Measurements from ENCODE around the gene TNFRSF1B. TPM values are rescaled to one million over a fixed set of nuclear protein-coding genes. Genes with fewer than 3 reads are reported as not detected.

The TNFRSF1B gene
- total RNA-seq, result 100 to 1,000 TPM; 173 to 191 TPM

DNA sequence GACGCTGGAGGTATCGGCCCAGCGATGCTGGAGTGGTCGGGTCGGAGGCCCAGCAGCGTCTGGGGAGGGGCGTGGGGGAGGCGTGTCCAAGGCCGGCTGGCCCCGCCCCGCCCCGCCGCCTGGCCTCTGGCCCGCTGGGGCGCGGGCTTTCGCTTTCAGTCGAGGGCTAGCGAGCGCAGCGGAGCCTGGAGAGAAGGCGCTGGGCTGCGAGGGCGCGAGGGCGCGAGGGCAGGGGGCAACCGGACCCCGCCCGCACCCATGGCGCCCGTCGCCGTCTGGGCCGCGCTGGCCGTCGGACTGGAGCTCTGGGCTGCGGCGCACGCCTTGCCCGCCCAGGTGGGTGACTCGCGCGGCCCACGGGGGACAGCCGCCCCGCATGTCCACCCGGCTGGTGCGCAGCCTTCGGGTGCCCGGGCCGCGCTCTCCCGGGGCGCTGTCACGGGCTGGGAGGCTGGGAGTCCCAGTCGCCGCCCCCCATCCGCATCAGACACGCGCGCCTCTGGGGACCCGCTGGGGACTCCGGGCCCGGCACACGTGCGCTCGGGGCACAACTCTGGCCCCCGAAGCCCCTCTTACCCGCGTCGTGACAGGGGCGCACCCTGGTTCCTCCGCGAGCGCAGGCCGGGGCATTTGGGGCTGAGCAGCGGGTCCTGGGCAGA lies at the start of gene TNFRSF1B:
Gene TNFRSF1B (plus strand): TSS at position 158 of the 659 bp plus-strand sequence. CDS start 101 bp downstream, at position 259.
- DNase-seq, result peak; percentile 75
- ChIA-PET POLR2A (interaction anchor here (0.6 to 5.8 kb wide), 11 partner anchors 10 to 257 kb away, joined by 3 to 57 read pairs (median 4); no protein-coding TSS in a partner anchor), CTCF (interaction anchor here (1.4 to 3.3 kb wide), 3 partner anchors 11 to 42 kb away, joined by 9 to 15 read pairs (median 9); no protein-coding TSS in a partner anchor)
- intact Hi-C loops (cut with micrococcal nuclease), result no loop called here
- peak within 1 kb of the TSS; percentile 92 for H3K4me3 Mint-ChIP-seq
- H3K27me3 Mint-ChIP-seq, result no peaks in the 10 kb centered on the region
- TF ChIP-seq, protein P1, sequence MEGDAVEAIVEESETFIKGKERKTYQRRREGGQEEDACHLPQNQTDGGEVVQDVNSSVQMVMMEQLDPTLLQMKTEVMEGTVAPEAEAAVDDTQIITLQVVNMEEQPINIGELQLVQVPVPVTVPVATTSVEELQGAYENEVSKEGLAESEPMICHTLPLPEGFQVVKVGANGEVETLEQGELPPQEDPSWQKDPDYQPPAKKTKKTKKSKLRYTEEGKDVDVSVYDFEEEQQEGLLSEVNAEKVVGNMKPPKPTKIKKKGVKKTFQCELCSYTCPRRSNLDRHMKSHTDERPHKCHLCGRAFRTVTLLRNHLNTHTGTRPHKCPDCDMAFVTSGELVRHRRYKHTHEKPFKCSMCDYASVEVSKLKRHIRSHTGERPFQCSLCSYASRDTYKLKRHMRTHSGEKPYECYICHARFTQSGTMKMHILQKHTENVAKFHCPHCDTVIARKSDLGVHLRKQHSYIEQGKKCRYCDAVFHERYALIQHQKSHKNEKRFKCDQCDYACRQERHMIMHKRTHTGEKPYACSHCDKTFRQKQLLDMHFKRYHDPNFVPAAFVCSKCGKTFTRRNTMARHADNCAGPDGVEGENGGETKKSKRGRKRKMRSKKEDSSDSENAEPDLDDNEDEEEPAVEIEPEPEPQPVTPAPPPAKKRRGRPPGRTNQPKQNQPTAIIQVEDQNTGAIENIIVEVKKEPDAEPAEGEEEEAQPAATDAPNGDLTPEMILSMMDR (IDR thresholded peaks at IDR 0.05), result no peak
- ATAC-seq, result peak; percentile 60
- H3K36me3 Mint-ChIP-seq (ENCODE audit: low read depth), result peaks cover 41% of the 10 kb centered on the region
- peak within 1 kb of the TSS; percentile 99 for H3K27ac Mint-ChIP-seq
- peaks cover 64% of the 10 kb centered on the region for H3K4me1 Mint-ChIP-seq (ENCODE audit: low read depth)
- H3K9me3 Mint-ChIP-seq, result peaks cover 4% of the 10 kb centered on the region

- DNase-seq (peak; percentile 27), ATAC-seq (peak; percentile 25)
- no peaks in the 10 kb centered on the region for H3K9me3 Mint-ChIP-seq
- ChIA-PET POLR2A (interaction anchor here (0.6 to 3.2 kb wide), 7 partner anchors 39 to 369 kb away, joined by 3 to 10 read pairs (median 4); no protein-coding TSS in a partner anchor), CTCF (interaction anchor here (0.5 to 11.7 kb wide), 17 partner anchors 11 to 537 kb away, joined by 3 to 395 read pairs (median 4); no protein-coding TSS in a partner anchor)
- intact Hi-C loops (cut with micrococcal nuclease), result no loop called here
- H3K27me3 Mint-ChIP-seq, result peaks cover 8% of the 10 kb centered on the region
- peaks cover 32% of the 10 kb centered on the region for H3K4me1 Mint-ChIP-seq (ENCODE audit: low read depth)
- TF ChIP-seq, protein P1 (IDR thresholded peaks at IDR 0.05), result no peak
- H3K36me3 Mint-ChIP-seq (ENCODE audit: low read depth), result no peaks in the 10 kb centered on the region
- H3K27ac Mint-ChIP-seq, result no peak overlapping the region
- no peak overlapping the region for H3K4me3 Mint-ChIP-seq
Measured at GRCh38 chr1:12121212-12122003, 45.4 kb upstream of the TNFRSF1B start.

- ChIA-PET POLR2A (interaction anchor here (0.9 to 4.9 kb wide), 6 partner anchors 45 to 216 kb away, joined by 3 to 51 read pairs (median 5); no protein-coding TSS in a partner anchor), CTCF (interaction anchor here (2.9 to 11.7 kb wide), 8 partner anchors 8 to 154 kb away, joined by 17 to 395 read pairs (median 35); no protein-coding TSS in a partner anchor)
- no peak overlapping the region for H3K4me3 Mint-ChIP-seq
- H3K36me3 Mint-ChIP-seq (ENCODE audit: low read depth), result no peaks in the 10 kb centered on the region
- peaks cover 49% of the 10 kb centered on the region for H3K4me1 Mint-ChIP-seq (ENCODE audit: low read depth)
- no peak for ATAC-seq
- intact Hi-C loops (cut with micrococcal nuclease), result no loop called here
- DNase-seq, result no peak
- TF ChIP-seq, protein P1 (IDR thresholded peaks at IDR 0.05), result no peak
- H3K9me3 Mint-ChIP-seq, result no peaks in the 10 kb centered on the region
- no peak overlapping the region for H3K27ac Mint-ChIP-seq
- H3K27me3 Mint-ChIP-seq, result peaks cover 8% of the 10 kb centered on the region
Measured at GRCh38 chr1:12123172-12123571, 43.6 kb upstream of the TNFRSF1B start.

GRCh38 chr1:12124693-12125421 lies 41.9 kb upstream of the TNFRSF1B start:
- DNase-seq, result peak; percentile 85
- Mint-ChIP-seq H3K9me3 (no peaks in the 10 kb centered on the region), H3K36me3 (ENCODE audit: low read depth) (no peaks in the 10 kb centered on the region), H3K4me1 (ENCODE audit: low read depth) (peaks cover 60% of the 10 kb centered on the region), H3K4me3 (no peak overlapping the region), H3K27ac (peak overlapping the region; percentile 73), H3K27me3 (peaks cover 8% of the 10 kb centered on the region)
- peak; percentile 49 for ATAC-seq
- intact Hi-C loops (cut with micrococcal nuclease), result loop anchor here (1.0 to 5.0 kb wide), 3 partner anchors 37 to 83 kb away; no protein-coding TSS in a partner anchor
- CTCF ChIA-PET, result interaction anchor here (0.6 to 11.7 kb wide), 76 partner anchors 9 to 534 kb away, joined by 3 to 395 read pairs (median 6); partner anchors contain the start of genes MIIP, TNFRSF1B and VPS13D
- TF ChIP-seq, protein P1 (IDR thresholded peaks at IDR 0.05), result peak; percentile 99
- POLR2A ChIA-PET, result interaction anchor here (0.8 to 4.9 kb wide), 19 partner anchors 9 to 334 kb away, joined by 3 to 51 read pairs (median 4); partner anchors contain the start of gene TNFRSF1B
